ENCODE data around the gene AP3M1. TPM values are rescaled to one million over a fixed set of nuclear protein-coding genes. Genes with fewer than 3 reads are reported as not detected.

Gene AP3M1, protein sequence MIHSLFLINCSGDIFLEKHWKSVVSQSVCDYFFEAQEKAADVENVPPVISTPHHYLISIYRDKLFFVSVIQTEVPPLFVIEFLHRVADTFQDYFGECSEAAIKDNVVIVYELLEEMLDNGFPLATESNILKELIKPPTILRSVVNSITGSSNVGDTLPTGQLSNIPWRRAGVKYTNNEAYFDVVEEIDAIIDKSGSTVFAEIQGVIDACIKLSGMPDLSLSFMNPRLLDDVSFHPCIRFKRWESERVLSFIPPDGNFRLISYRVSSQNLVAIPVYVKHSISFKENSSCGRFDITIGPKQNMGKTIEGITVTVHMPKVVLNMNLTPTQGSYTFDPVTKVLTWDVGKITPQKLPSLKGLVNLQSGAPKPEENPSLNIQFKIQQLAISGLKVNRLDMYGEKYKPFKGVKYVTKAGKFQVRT
- total RNA-seq = 35.7 and 47.2 TPM in 2 replicates

DNA sequence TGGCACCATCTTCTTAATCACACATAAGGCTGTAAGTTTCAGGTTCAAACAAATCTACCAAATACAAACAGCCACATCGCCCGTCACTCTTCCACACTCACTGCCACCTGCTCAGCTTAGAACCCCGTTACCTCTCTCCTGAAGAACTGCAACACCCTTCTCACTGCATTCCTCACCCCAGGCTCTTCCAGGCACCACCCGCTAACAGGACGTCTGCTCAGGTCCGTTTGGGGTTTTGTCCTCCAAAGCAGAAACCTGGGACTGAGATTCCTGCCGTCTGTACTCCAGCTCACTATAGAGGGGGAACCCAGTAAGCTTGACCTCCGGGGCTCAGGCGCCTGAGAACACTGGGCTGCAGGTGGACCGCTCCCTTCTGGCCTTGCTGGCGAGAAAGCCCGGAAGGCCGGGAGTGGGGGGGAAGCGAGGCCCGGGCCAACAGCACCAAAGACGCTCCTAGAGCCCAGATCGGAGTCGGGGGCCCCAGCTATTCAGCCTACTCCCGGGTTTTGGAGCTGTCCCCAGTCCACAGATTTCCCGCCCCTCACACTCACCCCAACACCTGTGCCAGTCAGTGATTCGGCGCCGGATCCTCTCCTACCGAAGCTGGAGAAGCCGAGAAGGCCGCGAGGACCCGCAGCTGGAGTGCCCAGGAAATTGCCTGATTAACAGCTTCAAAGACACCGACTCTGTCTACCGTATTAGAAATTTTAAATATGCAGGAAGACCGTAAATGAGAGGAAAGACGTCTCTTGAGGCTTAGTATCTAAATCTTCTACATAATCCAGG lies at the start of gene AP3M1:
AP3M1 (minus strand) TSS at position 625 of the 786 bp plus-strand sequence. CDS start 12,449 bp downstream, outside the sequence.

DNA sequence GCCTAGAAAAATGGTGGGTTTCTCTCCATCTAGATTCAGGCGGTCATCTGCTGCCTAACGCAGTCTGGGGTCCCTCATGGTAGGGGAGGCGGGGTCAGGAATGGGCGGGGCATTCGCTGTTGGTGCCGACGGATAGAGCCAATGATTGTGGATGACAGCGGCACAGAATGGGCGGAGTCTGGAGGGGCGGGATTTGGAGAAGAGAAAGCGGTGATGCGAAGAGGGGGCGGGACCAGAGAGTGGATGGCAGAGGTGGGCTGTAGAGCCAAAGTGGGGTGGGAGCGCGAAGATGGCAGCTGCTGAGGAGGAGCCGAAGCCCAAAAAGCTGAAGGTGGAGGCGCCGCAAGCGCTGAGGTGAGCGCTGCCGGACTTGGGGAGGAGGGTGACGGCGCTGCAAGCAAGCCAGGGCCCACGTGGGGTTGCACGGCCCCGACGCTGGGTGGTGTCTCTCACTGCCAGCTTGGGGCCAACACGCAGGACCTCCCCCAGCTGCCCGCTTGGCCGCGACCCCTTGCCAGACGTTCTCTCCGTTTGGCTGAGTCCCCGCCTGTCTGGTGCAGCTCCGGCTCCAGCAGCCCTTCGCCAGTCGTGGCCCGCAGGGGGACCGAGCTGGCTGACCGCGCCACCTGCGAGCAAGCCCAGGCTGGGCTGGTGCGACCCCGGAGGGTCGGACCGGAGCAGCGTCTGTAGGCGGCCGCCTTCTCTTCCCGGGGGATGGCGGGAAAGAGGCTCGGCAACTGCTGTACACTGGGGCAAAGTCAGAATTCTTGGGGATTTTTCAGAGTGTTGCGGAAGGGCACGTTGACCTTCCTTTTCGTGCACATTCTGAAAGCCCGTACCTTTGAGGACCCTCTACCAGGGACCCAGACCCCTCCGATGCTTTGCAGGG lies 606 bp upstream of the AP3M1 start, which contains the start of gene ADK:
ADK (plus strand) TSS at position 232 of the 889 bp plus-strand sequence; CDS start at position 290, 58 bp downstream.

Other genes starting within 250 kb of the AP3M1 start
- 73.5 and 110 TPM in 2 replicates for gene PLAU, start 239.7 kb downstream of the AP3M1 start, total RNA-seq
- gene VCL, start 152.7 kb downstream of the AP3M1 start, total RNA-seq = 215 and 286 TPM in 2 replicates
- 24.6 and 31.3 TPM in 2 replicates for gene ADK, start 393 bp upstream of the AP3M1 start, total RNA-seq

Data from smooth muscle cell of the pulmonary artery (primary cell).